Medulla oblongata (tissue), 1 donor: Measurements from ENCODE around the gene ARHGDIA.
A peak's percentile ranks its signal among the peaks of the same experiment; 100 is the strongest.

ENCODE experiments used
- DNase-seq: peaks from one replicate; pipeline ENCODE4 v3.0.0-alpha.2; 2015; ENCODE audit errors: extremely low spot score

The ARHGDIA gene

DNA sequence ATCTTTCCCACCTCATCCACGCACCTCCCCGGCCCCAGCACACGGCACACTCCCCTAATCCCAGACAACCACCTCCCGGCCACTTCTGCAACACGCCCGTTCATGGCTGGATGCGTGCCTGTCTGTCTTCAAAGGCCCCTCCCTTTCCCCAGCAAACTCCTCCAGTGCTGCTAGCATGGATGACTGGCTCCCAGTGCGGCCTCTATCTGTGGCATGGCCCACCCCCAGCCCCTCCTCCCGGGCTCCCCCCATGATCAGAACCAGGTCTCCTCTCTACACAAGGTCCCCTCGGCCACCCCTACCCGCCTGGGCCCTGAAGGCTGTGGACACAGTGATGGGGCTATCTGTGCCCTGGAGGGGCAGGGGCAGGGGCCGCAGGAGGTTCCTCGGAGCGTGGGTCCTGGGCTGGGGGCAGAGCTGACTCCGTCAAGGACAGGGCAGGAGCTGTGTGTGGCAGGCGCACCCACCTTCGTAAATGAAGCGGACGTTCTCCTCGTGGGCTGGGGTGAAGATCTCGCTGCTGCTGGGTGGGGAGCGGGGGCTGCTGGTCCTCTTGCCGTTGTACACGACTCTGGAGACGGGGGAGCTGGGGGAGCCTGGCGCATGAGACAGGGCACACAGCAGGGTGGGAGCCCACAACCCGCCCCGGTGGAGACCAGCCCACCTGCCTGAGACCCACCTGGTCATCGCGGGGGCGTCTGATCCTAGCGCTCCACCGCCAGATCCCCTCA, 47.2 kb downstream of the ARHGDIA start:
- DNase-seq = no peak

- DNase-seq = no peak
These were observed 47.9 kb downstream of the ARHGDIA start for GRCh38 chr17:81822996-81823819.

DNA sequence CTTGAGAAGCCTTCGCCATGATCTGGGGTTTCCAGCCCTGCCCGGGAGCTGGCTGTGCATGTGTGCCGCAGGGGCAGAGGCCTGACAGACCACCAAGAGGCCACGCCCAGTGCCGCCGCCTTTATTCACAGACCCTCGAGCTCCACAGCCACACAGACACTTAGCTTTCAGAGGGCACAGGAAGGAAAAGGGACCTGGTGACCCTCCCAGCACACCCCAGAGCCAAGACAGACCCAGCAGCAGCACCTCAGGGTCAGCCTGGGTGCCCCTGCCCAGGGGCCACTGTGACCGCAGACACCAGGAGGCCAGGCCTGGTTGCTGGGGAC, 48.9 kb downstream of the ARHGDIA start:
- DNase-seq = no peak

GRCh38 chr17:81821603-81822311, 49.4 kb downstream of the ARHGDIA start:
- DNase-seq = peak; percentile 22

DNA sequence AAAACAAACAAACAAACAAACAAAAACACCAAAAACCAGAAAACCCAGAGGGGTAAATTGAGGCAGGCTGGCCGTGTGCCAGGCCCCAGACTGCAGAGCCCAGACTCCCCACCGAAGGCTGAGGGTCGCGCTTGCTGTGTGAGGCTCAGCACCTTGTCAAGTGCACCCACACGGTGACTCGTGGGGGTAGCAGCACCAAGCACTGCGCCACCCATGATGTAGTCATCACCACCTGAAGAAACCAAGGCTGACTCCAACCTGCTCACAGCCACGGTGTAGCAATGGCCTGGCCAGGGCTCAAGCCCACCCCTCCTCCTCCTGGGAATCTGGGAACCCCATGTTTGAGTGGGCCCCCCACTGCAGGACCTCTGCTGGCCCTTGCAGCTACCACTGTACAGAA, 50.0 kb downstream of the ARHGDIA start:
- DNase-seq = no peak

DNA sequence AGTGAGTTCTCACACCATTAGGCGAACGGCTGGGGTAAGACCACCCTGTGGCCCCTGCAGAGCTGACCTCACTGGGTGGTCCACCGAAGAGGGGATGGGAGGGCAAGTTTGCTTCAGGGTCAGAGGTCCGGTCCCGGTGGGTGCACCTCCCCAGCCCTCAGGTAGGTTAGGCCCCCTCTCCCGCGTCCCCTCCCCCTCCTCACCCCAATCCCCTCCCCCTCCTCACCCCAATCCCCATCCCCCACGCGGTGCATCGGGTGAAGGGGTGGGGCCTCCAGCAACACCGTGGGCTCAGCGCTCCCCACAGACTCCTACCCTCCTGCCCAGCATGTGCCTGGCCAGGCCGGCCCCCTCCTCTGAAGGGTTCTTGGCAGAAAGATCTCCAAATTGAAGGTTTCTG, 51.4 kb downstream of the ARHGDIA start:
- no peak for DNase-seq

GRCh38 chr17:81817758-81818147, 53.4 kb downstream of the ARHGDIA start:
- DNase-seq = no peak
